Neural crest cell (in vitro differentiated cells): ENCODE measurements around the gene GLI2. TPM values are rescaled to one million over a fixed set of nuclear protein-coding genes. Genes with fewer than 3 reads are reported as not detected.
A peak's percentile ranks its signal among the peaks of the same experiment; 100 is the strongest.

Source experiments
- DNase-seq: peaks from one replicate; pipeline ENCODE4 v3.0.0; 2021; ENCODE audit warnings: low read depth, mixed read lengths, low spot score
- H3K27ac Mint-ChIP-seq: one replicate; pipeline ENCODE4 v1.8.0; 2021; ENCODE audit warnings: mild to moderate bottlenecking, mixed read lengths; ENCODE audit not compliant: unreplicated experiment
- H3K27me3 Mint-ChIP-seq: 2 replicates; pipeline ENCODE4 v1.8.0; 2021; ENCODE audit warnings: low read depth, mild to moderate bottlenecking, mixed read lengths
- H3K36me3 Mint-ChIP-seq: 2 replicates; pipeline ENCODE4 v1.8.0; 2021; ENCODE audit warnings: low read depth, mild to moderate bottlenecking, mixed read lengths
- H3K4me1 Mint-ChIP-seq: 2 replicates; pipeline ENCODE4 v1.8.0; 2021; ENCODE audit warnings: mixed read lengths
- H3K4me3 Mint-ChIP-seq: one replicate; pipeline ENCODE4 v1.8.0; 2021; ENCODE audit warnings: mild to moderate bottlenecking, mixed read lengths
- H3K9me3 Mint-ChIP-seq: 2 replicates; pipeline ENCODE4 v1.8.0; 2021; ENCODE audit warnings: mixed read lengths
- CTCF ChIP-seq: fragments of 200-600 bp; sonication (generic); conservative IDR thresholded peaks from 2 replicates; pipeline ENCODE4 v1.5.0; 2021; ENCODE audit warnings: antibody characterized with exemption, mild to moderate bottlenecking
- total RNA-seq: library from RNA; stranded (reverse); gene quantifications from 2 replicates; pipeline ENCODE4 v1.2.1, GENCODE V29; 2021

The GLI2 gene
- total RNA-seq, 1 donor from 2014 or later, result 48.8 TPM

GRCh38 chr2:120722568-120723421 lies 12.9 kb upstream of the GLI2 start:
- H3K36me3 Mint-ChIP-seq, result peaks cover 5% of the 10 kb centered on the region
- peaks cover 14% of the 10 kb centered on the region for H3K4me1 Mint-ChIP-seq
- no peak for TF ChIP-seq CTCF
- H3K27me3 Mint-ChIP-seq, result no peaks in the 10 kb centered on the region
- no peak overlapping the region for H3K27ac Mint-ChIP-seq
- peaks cover 14% of the 10 kb centered on the region for H3K9me3 Mint-ChIP-seq
- DNase-seq, result no peak
- no peak overlapping the region for H3K4me3 Mint-ChIP-seq

- Mint-ChIP-seq H3K9me3 (peaks cover 14% of the 10 kb centered on the region), H3K36me3 (peaks cover 5% of the 10 kb centered on the region), H3K27ac (no peak overlapping the region), H3K4me3 (no peak overlapping the region), H3K4me1 (peaks cover 23% of the 10 kb centered on the region), H3K27me3 (peaks cover 2% of the 10 kb centered on the region)
- DNase-seq, result no peak
- no peak for TF ChIP-seq CTCF
Observed at GRCh38 chr2:120726245-120726644, 9.4 kb upstream of the GLI2 start.

- Mint-ChIP-seq H3K9me3 (peaks cover 10% of the 10 kb centered on the region), H3K4me1 (peaks cover 19% of the 10 kb centered on the region), H3K4me3 (peak overlapping the region; percentile 18), H3K27me3 (peaks cover 19% of the 10 kb centered on the region), H3K27ac (no peak overlapping the region), H3K36me3 (peaks cover 5% of the 10 kb centered on the region)
- no peak for DNase-seq
- no peak for TF ChIP-seq CTCF
Observed at GRCh38 chr2:120729406-120730399, 6.0 kb upstream of the GLI2 start.

- H3K27me3 Mint-ChIP-seq, result peaks cover 23% of the 10 kb centered on the region
- TF ChIP-seq CTCF, result no peak
- peaks cover 4% of the 10 kb centered on the region for H3K9me3 Mint-ChIP-seq
- H3K36me3 Mint-ChIP-seq, result peaks cover 1% of the 10 kb centered on the region
- no peak for DNase-seq
- H3K27ac Mint-ChIP-seq, result no peak overlapping the region
- no peak overlapping the region for H3K4me3 Mint-ChIP-seq
- H3K4me1 Mint-ChIP-seq, result peaks cover 24% of the 10 kb centered on the region
Observed at GRCh38 chr2:120731175-120731574, 4.5 kb upstream of the GLI2 start.

GRCh38 chr2:120732506-120733237 lies 3.0 kb upstream of the GLI2 start:
- Mint-ChIP-seq H3K27me3 (peaks cover 37% of the 10 kb centered on the region), H3K4me3 (peak overlapping the region; percentile 82), H3K4me1 (peaks cover 28% of the 10 kb centered on the region), H3K27ac (no peak overlapping the region), H3K36me3 (no peaks in the 10 kb centered on the region), H3K9me3 (no peaks in the 10 kb centered on the region)
- no peak for DNase-seq
- no peak for TF ChIP-seq CTCF
